ENCODE measurements around the gene EPHX1. TPM values are rescaled to one million over a fixed set of nuclear protein-coding genes. Genes with fewer than 3 reads are reported as not detected.

The EPHX1 gene
- total RNA-seq, 2 experiments from 2014 or later, result 2.6 to 2.8 TPM

GRCh38 chr1:225769687-225770086, 40.2 kb upstream of the EPHX1 start:
- Mint-ChIP-seq H3K27me3 (peaks cover 4% of the 10 kb centered on the region), H3K4me3 (no peak overlapping the region), H3K36me3 (no peaks in the 10 kb centered on the region), H3K27ac (no peak overlapping the region), H3K9me3 (no peaks in the 10 kb centered on the region), H3K4me1 (ENCODE audit: low read depth) (no peaks in the 10 kb centered on the region)
- POLR2A ChIA-PET, result interaction anchor here (1.0 kb wide), 1 partner anchor 9 kb away, joined by 3 read pairs; no protein-coding TSS in a partner anchor
- intact Hi-C loops (cut with micrococcal nuclease), result no loop called here
- CTCF ChIA-PET, result interaction anchor here (1.1 to 2.6 kb wide), 3 partner anchors 8 to 295 kb away, joined by 3 to 13 read pairs (median 4); partner anchors contain the start of gene SRP9
- no peak for DNase-seq

- H3K4me3 Mint-ChIP-seq, result no peak overlapping the region
- CTCF ChIA-PET, result no interaction called here
- peaks cover 4% of the 10 kb centered on the region for H3K27me3 Mint-ChIP-seq
- no peaks in the 10 kb centered on the region for H3K36me3 Mint-ChIP-seq
- POLR2A ChIA-PET, result no interaction called here
- no peaks in the 10 kb centered on the region for H3K9me3 Mint-ChIP-seq
- intact Hi-C loops (cut with micrococcal nuclease), result no loop called here
- no peak for DNase-seq
- no peak overlapping the region for H3K27ac Mint-ChIP-seq
- no peaks in the 10 kb centered on the region for H3K4me1 Mint-ChIP-seq (ENCODE audit: low read depth)
These were observed 39.2 kb upstream of the EPHX1 start for GRCh38 chr1:225770561-225771248.

- no peaks in the 10 kb centered on the region for H3K27me3 Mint-ChIP-seq
- H3K9me3 Mint-ChIP-seq, result no peaks in the 10 kb centered on the region
- no peak overlapping the region for H3K4me3 Mint-ChIP-seq
- no peak overlapping the region for H3K27ac Mint-ChIP-seq
- POLR2A ChIA-PET, result no interaction called here
- no peak for DNase-seq
- no peaks in the 10 kb centered on the region for H3K4me1 Mint-ChIP-seq (ENCODE audit: low read depth)
- no peaks in the 10 kb centered on the region for H3K36me3 Mint-ChIP-seq
- CTCF ChIA-PET, result interaction anchor here (0.6 to 1.0 kb wide), 2 partner anchors 27 to 356 kb away, joined by 3 to 4 read pairs; no protein-coding TSS in a partner anchor
- intact Hi-C loops (cut with micrococcal nuclease), result no loop called here
These were observed 38.1 kb upstream of the EPHX1 start for GRCh38 chr1:225771661-225772322.

- POLR2A ChIA-PET, result no interaction called here
- H3K27ac Mint-ChIP-seq, result no peak overlapping the region
- intact Hi-C loops (cut with micrococcal nuclease), result no loop called here
- H3K27me3 Mint-ChIP-seq, result no peaks in the 10 kb centered on the region
- H3K36me3 Mint-ChIP-seq, result no peaks in the 10 kb centered on the region
- H3K9me3 Mint-ChIP-seq, result no peaks in the 10 kb centered on the region
- H3K4me1 Mint-ChIP-seq (ENCODE audit: low read depth), result no peaks in the 10 kb centered on the region
- CTCF ChIA-PET, result interaction anchor here (1.0 to 1.5 kb wide), 6 partner anchors 20 to 299 kb away, joined by 3 to 8 read pairs (median 4); no protein-coding TSS in a partner anchor
- H3K4me3 Mint-ChIP-seq, result no peak overlapping the region
- peak; percentile 60 for DNase-seq
These were observed 37.6 kb upstream of the EPHX1 start for GRCh38 chr1:225772323-225772768.

GRCh38 chr1:225772848-225773247, 37.1 kb upstream of the EPHX1 start:
- POLR2A ChIA-PET, result no interaction called here

GRCh38 chr1:225774281-225775147, 35.4 kb upstream of the EPHX1 start:
- Mint-ChIP-seq H3K4me3 (no peak overlapping the region), H3K36me3 (peaks cover 6% of the 10 kb centered on the region), H3K27ac (no peak overlapping the region), H3K9me3 (no peaks in the 10 kb centered on the region), H3K27me3 (no peaks in the 10 kb centered on the region), H3K4me1 (ENCODE audit: low read depth) (no peaks in the 10 kb centered on the region)
- POLR2A ChIA-PET, result no interaction called here
- intact Hi-C loops (cut with micrococcal nuclease), result loop anchor here (5.0 kb wide), 4 partner anchors 122 to 347 kb away; partner anchors contain the start of genes ENAH and LBR
- CTCF ChIA-PET, result interaction anchor here (1.2 to 1.9 kb wide), 2 partner anchors 136 to 300 kb away, joined by 5 to 6 read pairs; no protein-coding TSS in a partner anchor
- no peak for DNase-seq

More at GRCh38 chr1:225772848-225773247, 37.1 kb upstream of the EPHX1 start:
- H3K4me3 Mint-ChIP-seq, result no peak overlapping the region
- H3K27ac Mint-ChIP-seq, result no peak overlapping the region
- no peaks in the 10 kb centered on the region for H3K36me3 Mint-ChIP-seq
- H3K27me3 Mint-ChIP-seq, result no peaks in the 10 kb centered on the region
- no peak for DNase-seq
- no peaks in the 10 kb centered on the region for H3K4me1 Mint-ChIP-seq (ENCODE audit: low read depth)
- intact Hi-C loops (cut with micrococcal nuclease), result no loop called here
- H3K9me3 Mint-ChIP-seq, result no peaks in the 10 kb centered on the region
- CTCF ChIA-PET, result interaction anchor here (1.0 to 1.9 kb wide), 7 partner anchors 21 to 300 kb away, joined by 3 to 8 read pairs (median 4); no protein-coding TSS in a partner anchor

GRCh38 chr1:225776294-225776693, 33.6 kb upstream of the EPHX1 start:
- no peak for DNase-seq
- no peaks in the 10 kb centered on the region for H3K9me3 Mint-ChIP-seq
- H3K36me3 Mint-ChIP-seq, result peaks cover 15% of the 10 kb centered on the region
- intact Hi-C loops (cut with micrococcal nuclease), result loop anchor here (2.0 to 5.0 kb wide), 8 partner anchors 35 to 349 kb away; partner anchors contain the start of genes ENAH, EPHX1, LBR and PYCR2
- H3K27ac Mint-ChIP-seq, result no peak overlapping the region
- peaks cover 14% of the 10 kb centered on the region for H3K4me1 Mint-ChIP-seq (ENCODE audit: low read depth)
- ChIA-PET CTCF (interaction anchor here (1.2 to 3.1 kb wide), 4 partner anchors 106 to 302 kb away, joined by 5 to 15 read pairs (median 6); partner anchors contain the start of gene TMEM63A), POLR2A (no interaction called here)
- no peak overlapping the region for H3K4me3 Mint-ChIP-seq
- no peaks in the 10 kb centered on the region for H3K27me3 Mint-ChIP-seq

GRCh38 chr1:225777058-225777582, 32.8 kb upstream of the EPHX1 start:
- no peak overlapping the region for H3K4me3 Mint-ChIP-seq
- H3K4me1 Mint-ChIP-seq (ENCODE audit: low read depth), result peaks cover 19% of the 10 kb centered on the region
- no peak for DNase-seq
- peaks cover 15% of the 10 kb centered on the region for H3K36me3 Mint-ChIP-seq
- ChIA-PET POLR2A (interaction anchor here (0.6 to 3.1 kb wide), 16 partner anchors 16 to 349 kb away, joined by 3 to 49 read pairs (median 4); partner anchors contain the start of genes H3-3A, LBR, PYCR2 and SDE2), CTCF (interaction anchor here (0.7 to 3.4 kb wide), 26 partner anchors 8 to 347 kb away, joined by 3 to 35 read pairs (median 4); partner anchors contain the start of genes EPHX1, H3-3A, PYCR2 and TMEM63A)
- H3K27ac Mint-ChIP-seq, result no peak overlapping the region
- no peaks in the 10 kb centered on the region for H3K27me3 Mint-ChIP-seq
- intact Hi-C loops (cut with micrococcal nuclease), result loop anchor here (2.0 to 5.0 kb wide), 8 partner anchors 34 to 350 kb away; partner anchors contain the start of genes ENAH, EPHX1, LBR and PYCR2
- no peaks in the 10 kb centered on the region for H3K9me3 Mint-ChIP-seq

- no peak within 1 kb of the TSS for H3K4me3 Mint-ChIP-seq
- H3K27ac Mint-ChIP-seq, result no peak within 1 kb of the TSS
- ChIA-PET CTCF (interaction anchor here (0.7 to 3.4 kb wide), 32 partner anchors 9 to 630 kb away, joined by 3 to 35 read pairs (median 4); partner anchors contain the start of genes EPHX1, H3-3A, PARP1 and PYCR2), POLR2A (interaction anchor here (0.6 to 3.1 kb wide), 18 partner anchors 17 to 349 kb away, joined by 3 to 49 read pairs (median 4); partner anchors contain the start of genes H3-3A, LBR, PYCR2 and SDE2)
- peaks cover 20% of the 10 kb centered on the region for H3K36me3 Mint-ChIP-seq
- no peaks in the 10 kb centered on the region for H3K9me3 Mint-ChIP-seq
- DNase-seq, result peak; percentile 99
- H3K4me1 Mint-ChIP-seq (ENCODE audit: low read depth), result peaks cover 25% of the 10 kb centered on the region
- H3K27me3 Mint-ChIP-seq, result no peaks in the 10 kb centered on the region
- intact Hi-C loops (cut with micrococcal nuclease), result loop anchor here (1.0 to 5.0 kb wide), 11 partner anchors 33 to 350 kb away; partner anchors contain the start of genes ENAH, EPHX1, H3-3A and LBR
These were observed 32.2 kb upstream of the EPHX1 start, which contains the start of gene SRP9 for GRCh38 chr1:225777583-225778336. TSS of gene SRP9 (plus strand) at chr1:225777826. CDS start at chr1:225777941, 115 bp downstream.

GRCh38 chr1:225778337-225778669, 31.6 kb upstream of the EPHX1 start:
- no peak overlapping the region for H3K27ac Mint-ChIP-seq
- H3K27me3 Mint-ChIP-seq, result no peaks in the 10 kb centered on the region
- no peaks in the 10 kb centered on the region for H3K9me3 Mint-ChIP-seq
- no peak overlapping the region for H3K4me3 Mint-ChIP-seq
- CTCF ChIA-PET, result interaction anchor here (0.7 to 3.4 kb wide), 20 partner anchors 8 to 630 kb away, joined by 3 to 35 read pairs (median 4); partner anchors contain the start of genes H3-3A, PARP1, PYCR2 and TMEM63A
- peaks cover 27% of the 10 kb centered on the region for H3K4me1 Mint-ChIP-seq (ENCODE audit: low read depth)
- DNase-seq, result no peak
- intact Hi-C loops (cut with micrococcal nuclease), result loop anchor here (1.0 to 5.0 kb wide), 7 partner anchors 119 to 351 kb away; partner anchors contain the start of genes ENAH, H3-3A, LBR and SDE2
- H3K36me3 Mint-ChIP-seq, result peaks cover 21% of the 10 kb centered on the region
- POLR2A ChIA-PET, result interaction anchor here (0.8 to 3.1 kb wide), 15 partner anchors 10 to 350 kb away, joined by 3 to 49 read pairs (median 5); partner anchors contain the start of genes H3-3A, LBR, PYCR2 and SDE2

Data from activated CD4-positive, alpha-beta memory T cell treated with anti-CD3 and anti-CD28 coated beads for 36 hours (primary cell).